Sigmoid colon (tissue), 7 donors: ENCODE data around the gene SYNE2. TPM values are rescaled to one million over a fixed set of nuclear protein-coding genes. Genes with fewer than 3 reads are reported as not detected.

ENCODE experiments used
- DNase-seq: peaks from one replicate; pipeline ENCODE4 v3.0.0-alpha.2; 2019
- H3K27ac ChIP-seq, 4 donors: fragments of 200-600 bp; sonication (generic); one replicate each; pipeline ENCODE4 v1.5.1; 2016 to 2019; ENCODE audit warnings: mild to moderate bottlenecking in 1 of 4
- H3K27me3 ChIP-seq, 3 donors: fragments of 200-600 bp; sonication (generic); one replicate each; pipeline ENCODE4 v1.5.1; 2019; ENCODE audit warnings: mild to moderate bottlenecking in 1 of 3
- H3K36me3 ChIP-seq, 4 donors: fragments of 200-600 bp; sonication (generic); one replicate each; pipeline ENCODE4 v1.5.1; 2016 to 2019
- H3K4me1 ChIP-seq, 4 donors: fragments of 200-600 bp; sonication (generic); one replicate each; pipeline ENCODE4 v1.5.1; 2017 to 2019
- H3K4me3 ChIP-seq, 4 donors: fragments of 200-600 bp; sonication (generic); one replicate each; pipeline ENCODE4 v1.5.1; 2017 to 2019; ENCODE audit warnings: mild to moderate bottlenecking in 2 of 4, moderate library complexity in 1 of 4
- H3K9me3 ChIP-seq, 4 donors: fragments of 200-600 bp in 3 of 4; sonication (generic) in 3 of 4; one replicate each; pipeline versions ENCODE4 v1.5.1 to v1.6.1; 2013 to 2019
- EP300 ChIP-seq, 4 donors: sonication (generic); formaldehyde crosslinking; IDR thresholded peaks; one replicate each; pipeline ENCODE4 v1.6.1; 2017; ENCODE audit warnings: antibody characterized with exemption in 4 of 4
- POLR2A ChIP-seq, 2 donors: fragments of 450-650 bp; IDR thresholded peaks; one replicate each; pipeline ENCODE4 v1.6.1; 2016; ENCODE audit warnings: antibody characterized with exemption in 2 of 2, mild to moderate bottlenecking in 2 of 2, moderate library complexity in 2 of 2
- POLR2AphosphoS5 ChIP-seq, 4 donors: sonication (generic); formaldehyde crosslinking; IDR thresholded peaks; one replicate each; pipeline ENCODE4 v1.6.1; 2017; ENCODE audit warnings: antibody characterized with exemption in 4 of 4
- WGBS, 2 donors: extraction: QIAGEN DNeasy Blood & Tissue Kit; methylation state at CpG; one replicate each; pipeline ENCODE4 v1.1.7; 2013; 5-methylcytosine and 5-hydroxymethylcytosine counted together
- intact Hi-C: fragments of 100-400 bp; cut with DNase I; formaldehyde crosslinking; loops from one replicate; pipeline ENCODE4 v1.15.1; 2023
- polyA plus RNA-seq, 3 donors: library from polyadenylated mRNA; stranded (reverse); fragments of 200-250 nt; gene quantifications; one replicate each; pipeline ENCODE4 v1.2.3, GENCODE V29; 2013
- total RNA-seq, 4 donors: library from RNA; depleted of rRNA; stranded (reverse); fragments of >200 nt; gene quantifications; one replicate each; pipeline ENCODE4 v1.1.0, GENCODE V29; 2016
- TF ChIP-seq, protein P1 (sequence below), 4 experiments: fragments of 450-650 bp in 3 of 4; fragments of 200-600 bp in 1 of 4; IDR thresholded peaks; one replicate each; pipeline ENCODE4 v1.5.1; 2016 to 2019; ENCODE audit warnings: antibody characterized with exemption in 4 of 4, mild to moderate bottlenecking in 3 of 4, moderate library complexity in 2 of 4
- donor health status: healthy with polysubstance abuse.
- donor health status: Bipolar disorder and iron deficiency.
- donor health status: healthy.

The SYNE2 gene
- total and polyA plus RNA-seq, 7 donors, result 25.8 to 70.6 (median 54.6) TPM

DNA sequence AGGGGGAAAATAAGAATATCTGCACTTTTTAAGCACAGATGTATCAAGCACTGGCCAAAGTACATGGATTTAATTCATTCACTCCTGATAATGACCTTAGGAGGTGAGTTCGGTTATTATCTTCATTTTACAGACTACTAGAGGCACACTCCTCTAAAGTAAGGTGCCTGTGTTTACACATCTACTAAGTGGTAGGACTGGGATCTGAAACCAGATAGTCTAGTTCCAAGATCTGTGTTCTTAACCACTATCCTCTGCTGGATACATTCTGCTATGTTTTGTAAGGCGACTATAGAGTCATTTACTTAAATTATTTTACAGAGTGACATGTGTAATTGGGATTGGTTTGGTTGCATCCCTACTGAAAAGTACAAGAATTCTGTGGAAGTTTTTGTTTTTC is 266.1 kb downstream of the SYNE2 start:
- WGBS, 2 donors, result 38 to 70% methylated on average over 2 of the region's 2 CpGs
- H3K4me3 ChIP-seq, result no peak overlapping the region
- no peaks in the 10 kb centered on the region for H3K9me3 ChIP-seq
- H3K27me3 ChIP-seq, result no peaks in the 10 kb centered on the region
- intact Hi-C loops, result no loop called here
- no peak for TF ChIP-seq EP300 (IDR thresholded peaks at IDR 0.05)
- TF ChIP-seq, protein P1, sequence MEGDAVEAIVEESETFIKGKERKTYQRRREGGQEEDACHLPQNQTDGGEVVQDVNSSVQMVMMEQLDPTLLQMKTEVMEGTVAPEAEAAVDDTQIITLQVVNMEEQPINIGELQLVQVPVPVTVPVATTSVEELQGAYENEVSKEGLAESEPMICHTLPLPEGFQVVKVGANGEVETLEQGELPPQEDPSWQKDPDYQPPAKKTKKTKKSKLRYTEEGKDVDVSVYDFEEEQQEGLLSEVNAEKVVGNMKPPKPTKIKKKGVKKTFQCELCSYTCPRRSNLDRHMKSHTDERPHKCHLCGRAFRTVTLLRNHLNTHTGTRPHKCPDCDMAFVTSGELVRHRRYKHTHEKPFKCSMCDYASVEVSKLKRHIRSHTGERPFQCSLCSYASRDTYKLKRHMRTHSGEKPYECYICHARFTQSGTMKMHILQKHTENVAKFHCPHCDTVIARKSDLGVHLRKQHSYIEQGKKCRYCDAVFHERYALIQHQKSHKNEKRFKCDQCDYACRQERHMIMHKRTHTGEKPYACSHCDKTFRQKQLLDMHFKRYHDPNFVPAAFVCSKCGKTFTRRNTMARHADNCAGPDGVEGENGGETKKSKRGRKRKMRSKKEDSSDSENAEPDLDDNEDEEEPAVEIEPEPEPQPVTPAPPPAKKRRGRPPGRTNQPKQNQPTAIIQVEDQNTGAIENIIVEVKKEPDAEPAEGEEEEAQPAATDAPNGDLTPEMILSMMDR (IDR thresholded peaks at IDR 0.05), result no peak
- TF ChIP-seq POLR2A (IDR thresholded peaks at IDR 0.05), result no peak
- TF ChIP-seq POLR2AphosphoS5 (IDR thresholded peaks at IDR 0.05), result no peak
- H3K36me3 ChIP-seq, result peaks cover 0 to 37% (median 5%) of the 10 kb centered on the region in 4 donors
- no peak for DNase-seq
- peak overlapping the region in 1 of 4 donors; percentile 64 for H3K27ac ChIP-seq
- no peaks in the 10 kb centered on the region for H3K4me1 ChIP-seq

DNA sequence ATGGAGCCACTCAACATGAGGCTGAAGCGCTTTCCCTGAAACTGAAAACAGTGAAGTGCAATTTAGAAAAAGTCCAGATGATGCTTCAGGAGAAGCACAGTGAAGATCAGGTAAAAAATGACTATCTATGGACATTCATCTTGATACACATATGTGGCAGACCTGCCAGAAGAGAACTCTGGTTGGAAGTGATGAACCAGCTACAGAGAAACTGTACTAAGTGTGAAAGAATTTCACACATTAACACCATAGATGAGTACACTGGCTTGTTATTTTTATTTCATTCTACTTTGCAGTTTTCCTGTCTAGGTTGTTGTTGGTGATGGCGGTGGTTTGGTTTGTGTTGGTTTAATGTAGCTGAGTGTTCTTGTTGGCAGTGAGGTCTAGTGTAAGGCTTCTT is 266.7 kb downstream of the SYNE2 start:
- DNase-seq, result no peak
- Histone ChIP-seq H3K4me1 (no peaks in the 10 kb centered on the region), H3K4me3 (no peak overlapping the region), H3K27me3 (no peaks in the 10 kb centered on the region), H3K9me3 (no peaks in the 10 kb centered on the region), H3K27ac (no peak overlapping the region), H3K36me3 (peaks cover 0 to 43% (median 5%) of the 10 kb centered on the region in 4 donors)
- TF ChIP-seq, protein P1 (IDR thresholded peaks at IDR 0.05), result no peak
- TF ChIP-seq POLR2AphosphoS5 (IDR thresholded peaks at IDR 0.05) (no peak), EP300 (IDR thresholded peaks at IDR 0.05) (no peak), POLR2A (IDR thresholded peaks at IDR 0.05) (no peak)
- intact Hi-C loops, result no loop called here
- 94 to 97% methylated on average over 2 of the region's 2 CpGs for WGBS, 2 donors

DNA sequence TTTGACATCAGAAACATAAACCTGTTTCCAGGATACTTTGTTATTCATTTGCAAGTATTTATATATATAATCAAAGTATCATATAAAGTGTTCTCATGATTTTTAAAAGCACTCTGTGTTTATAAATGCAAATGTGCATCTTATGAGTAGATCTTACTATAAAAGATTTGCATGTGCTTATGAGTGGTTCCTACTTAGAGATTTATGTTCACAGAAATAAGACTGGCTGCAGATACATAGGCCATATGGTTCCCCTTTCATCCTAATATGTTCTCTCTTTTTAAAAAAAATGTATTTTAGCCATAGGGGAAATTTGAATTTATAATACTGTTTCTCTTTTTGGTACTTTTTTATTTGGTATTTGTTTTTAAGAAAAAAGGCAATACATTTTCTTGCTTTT is 267.2 kb downstream of the SYNE2 start:
- Histone ChIP-seq H3K4me3 (no peak overlapping the region), H3K4me1 (no peaks in the 10 kb centered on the region), H3K36me3 (peaks cover 0 to 47% (median 5%) of the 10 kb centered on the region in 4 donors), H3K27me3 (no peaks in the 10 kb centered on the region), H3K9me3 (no peaks in the 10 kb centered on the region), H3K27ac (no peak overlapping the region)
- intact Hi-C loops, result no loop called here
- TF ChIP-seq EP300 (IDR thresholded peaks at IDR 0.05) (no peak), POLR2AphosphoS5 (IDR thresholded peaks at IDR 0.05) (no peak), POLR2A (IDR thresholded peaks at IDR 0.05) (no peak)
- TF ChIP-seq, protein P1 (IDR thresholded peaks at IDR 0.05), result no peak
- no peak for DNase-seq

DNA sequence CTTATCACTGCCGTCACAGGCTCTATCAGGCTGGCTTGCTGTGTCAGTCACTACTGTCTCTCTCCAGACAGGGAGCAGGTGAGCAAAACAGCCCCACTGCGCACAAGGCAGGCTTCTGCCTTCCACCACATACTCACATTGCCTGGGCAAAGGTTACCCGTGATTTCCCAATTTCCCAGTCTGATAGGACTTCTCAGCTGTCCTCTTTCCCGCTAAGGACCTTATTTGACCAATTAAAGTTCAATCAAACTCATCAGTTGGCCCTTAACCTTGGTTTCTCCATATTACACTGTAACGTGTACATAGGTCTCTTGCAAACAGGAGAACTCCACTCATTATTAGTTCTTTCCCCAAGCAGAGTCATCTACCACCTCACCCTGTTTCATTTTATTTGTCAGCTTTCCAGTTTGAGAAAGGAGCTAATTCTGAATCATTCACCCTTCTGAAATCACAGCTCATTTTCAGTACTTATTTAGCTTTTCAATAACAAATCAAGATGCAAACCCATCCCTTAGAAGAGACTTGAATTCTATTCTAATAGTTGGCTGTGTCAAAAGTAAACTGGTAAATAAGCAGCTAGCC is 270.5 kb downstream of the SYNE2 start:
- 88 to 92% methylated on average over 5 of the region's 5 CpGs for WGBS, 2 donors
- H3K4me1 ChIP-seq, result no peaks in the 10 kb centered on the region
- DNase-seq, result no peak
- TF ChIP-seq EP300 (IDR thresholded peaks at IDR 0.05) (no peak), POLR2A (IDR thresholded peaks at IDR 0.05) (no peak)
- TF ChIP-seq, protein P1 (IDR thresholded peaks at IDR 0.05), result no peak
- no peak overlapping the region for H3K27ac ChIP-seq
- no peak overlapping the region for H3K4me3 ChIP-seq
- H3K36me3 ChIP-seq, result peaks cover 6 to 68% (median 20%) of the 10 kb centered on the region in 4 donors
- H3K9me3 ChIP-seq, result no peaks in the 10 kb centered on the region
- H3K27me3 ChIP-seq, result no peaks in the 10 kb centered on the region
- intact Hi-C loops, result no loop called here

DNA sequence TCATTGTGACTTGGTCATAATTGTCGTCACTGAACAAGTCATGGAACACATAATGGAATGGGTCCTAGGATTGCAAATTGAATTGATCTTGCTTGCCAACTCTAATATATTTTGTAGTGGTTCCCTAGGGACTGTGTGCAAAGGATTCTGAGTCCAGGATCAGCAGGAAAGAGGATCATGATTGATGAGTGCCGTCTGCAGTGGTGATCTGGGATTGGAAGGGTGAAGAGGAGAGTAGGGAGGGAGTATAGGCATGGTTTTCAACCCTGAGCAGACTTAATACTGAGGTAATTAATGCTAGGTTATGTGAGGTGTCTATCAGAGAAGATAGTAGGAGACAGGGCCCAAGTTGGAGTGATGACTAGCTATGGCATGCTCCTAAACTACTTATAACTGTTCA is 272.5 kb downstream of the SYNE2 start:
- TF ChIP-seq POLR2AphosphoS5 (IDR thresholded peaks at IDR 0.05) (no peak), POLR2A (IDR thresholded peaks at IDR 0.05) (no peak), EP300 (IDR thresholded peaks at IDR 0.05) (no peak)
- TF ChIP-seq, protein P1 (IDR thresholded peaks at IDR 0.05), result no peak
- Histone ChIP-seq H3K4me3 (no peak overlapping the region), H3K27me3 (no peaks in the 10 kb centered on the region), H3K9me3 (no peaks in the 10 kb centered on the region), H3K4me1 (no peaks in the 10 kb centered on the region), H3K36me3 (peaks cover 6 to 87% (median 28%) of the 10 kb centered on the region in 4 donors), H3K27ac (no peak overlapping the region)
- intact Hi-C loops, result no loop called here
- WGBS, 2 donors, result 94 to 97% methylated on average over 2 of the region's 2 CpGs
- no peak for DNase-seq
